ENCODE data around the gene SAXO1.
"Not testable (repeated sequence)": the region's sequence is repeated elsewhere in the genome, so short reads cannot be mapped to it uniquely, and the experiment has no call there.

The SAXO1 gene

GRCh38 chr9:18970393-18970792 is 62.6 kb downstream of the SAXO1 start:
- no peak for DNase-seq (ENCODE audit: low read depth in 3 of 3)

GRCh38 chr9:18969128-18969527 is 63.9 kb downstream of the SAXO1 start:
- no peak for DNase-seq (ENCODE audit: low read depth in 3 of 3)

- DNase-seq (ENCODE audit: low read depth in 3 of 3), result no peak
Measured at GRCh38 chr9:18955626-18956025, 77.4 kb downstream of the SAXO1 start.

GRCh38 chr9:18951936-18952335 is 81.1 kb downstream of the SAXO1 start:
- no peak for DNase-seq (ENCODE audit: low read depth in 3 of 3)

GRCh38 chr9:18947892-18948339 is 85.1 kb downstream of the SAXO1 start:
- DNase-seq (ENCODE audit: low read depth in 3 of 3), result no peak

GRCh38 chr9:18942801-18943200 is 90.2 kb downstream of the SAXO1 start:
- no peak for DNase-seq (ENCODE audit: low read depth in 3 of 3)

GRCh38 chr9:18941060-18941740 is 91.8 kb downstream of the SAXO1 start:
- no peak for DNase-seq (ENCODE audit: low read depth in 3 of 3)

GRCh38 chr9:18939943-18940342 is 93.1 kb downstream of the SAXO1 start:
- no peak for DNase-seq (ENCODE audit: low read depth in 3 of 3)

GRCh38 chr9:18936094-18936871 is 96.7 kb downstream of the SAXO1 start:
- no peak for DNase-seq (ENCODE audit: low read depth in 3 of 3)

- DNase-seq (ENCODE audit: low read depth in 3 of 3), result no peak
Measured at GRCh38 chr9:18935541-18935940, 97.5 kb downstream of the SAXO1 start.

GRCh38 chr9:18930611-18931010 is 102.4 kb downstream of the SAXO1 start:
- DNase-seq (ENCODE audit: low read depth in 3 of 3), result not testable (repeated sequence)

- DNase-seq (ENCODE audit: low read depth in 3 of 3), result no peak
Measured at GRCh38 chr9:18928711-18929110, 104.3 kb downstream of the SAXO1 start.

GRCh38 chr9:18926513-18926912 is 106.5 kb downstream of the SAXO1 start:
- DNase-seq (ENCODE audit: low read depth in 3 of 3), result no peak

GRCh38 chr9:18925880-18926279 is 107.1 kb downstream of the SAXO1 start:
- DNase-seq (ENCODE audit: low read depth in 3 of 3), result no peak

- no peak for DNase-seq (ENCODE audit: low read depth in 3 of 3)
Measured at GRCh38 chr9:18923671-18924430, 109.2 kb downstream of the SAXO1 start.

- no peak for DNase-seq (ENCODE audit: low read depth in 3 of 3)
Measured at GRCh38 chr9:18923167-18923566, 109.8 kb downstream of the SAXO1 start.

GRCh38 chr9:18922161-18922885 is 110.7 kb downstream of the SAXO1 start:
- no peak for DNase-seq (ENCODE audit: low read depth in 3 of 3)

- DNase-seq (ENCODE audit: low read depth in 3 of 3), result no peak
Measured at GRCh38 chr9:18921366-18922075, 111.5 kb downstream of the SAXO1 start.

- DNase-seq (ENCODE audit: low read depth in 3 of 3), result no peak
Measured at GRCh38 chr9:18920141-18921084, 112.6 kb downstream of the SAXO1 start.

GRCh38 chr9:18911714-18912342 is 121.2 kb downstream of the SAXO1 start:
- no peak for DNase-seq (ENCODE audit: low read depth in 3 of 3)
